H9 (cell line): ENCODE results near the gene SFMBT2. TPM values are rescaled to one million over a fixed set of nuclear protein-coding genes. Genes with fewer than 3 reads are reported as not detected.

Source experiments
- DNase-seq: peaks from one replicate; pipeline ENCODE4 v3.0.0-alpha.2; 2017
- H2AFZ ChIP-seq: one replicate; pipeline ENCODE4 v1.6.1; 2013; ENCODE audit warnings: mild to moderate bottlenecking, low read length, control low read depth, moderate library complexity
- H2AK5ac ChIP-seq: 2 replicates; pipeline ENCODE4 v1.6.1; 2013; ENCODE audit warnings: low read length, control low read depth, mixed read lengths; ENCODE audit not compliant: insufficient read length
- H2BK120ac ChIP-seq: one replicate; pipeline ENCODE4 v1.6.1; 2013; ENCODE audit warnings: low read depth, mild to moderate bottlenecking, low read length, control low read depth, inconsistent platforms; ENCODE audit not compliant: poor library complexity, severe bottlenecking
- H2BK12ac ChIP-seq: 2 replicates; pipeline ENCODE4 v1.6.1; 2013; ENCODE audit warnings: low read length, control low read depth, mixed read lengths, low read depth; ENCODE audit not compliant: insufficient read length
- H2BK15ac ChIP-seq: 2 replicates; pipeline ENCODE4 v1.6.1; 2013; ENCODE audit warnings: low read depth, low read length, control low read depth
- H2BK20ac ChIP-seq: one replicate; pipeline ENCODE4 v1.6.1; 2013; ENCODE audit warnings: low read depth, mild to moderate bottlenecking, low read length, control low read depth, inconsistent platforms; ENCODE audit not compliant: poor library complexity, severe bottlenecking
- H2BK5ac ChIP-seq: 2 replicates; pipeline ENCODE4 v1.6.1; 2013; ENCODE audit warnings: low read length, control low read depth, mixed read lengths; ENCODE audit not compliant: insufficient read length
- H3K14ac ChIP-seq: 2 replicates; pipeline ENCODE4 v1.6.1; 2013; ENCODE audit warnings: low read length, control low read depth; ENCODE audit not compliant: insufficient read depth
- H3K18ac ChIP-seq: 2 replicates; pipeline ENCODE4 v1.6.1; 2013; ENCODE audit warnings: low read depth, mild to moderate bottlenecking, mixed read lengths, low read length, control low read depth; ENCODE audit not compliant: insufficient read length
- H3K23ac ChIP-seq: 2 replicates; pipeline ENCODE4 v1.6.1; 2013; ENCODE audit warnings: low read length, control low read depth, mixed read lengths, low read depth; ENCODE audit not compliant: insufficient read length
- H3K23me2 ChIP-seq: 2 replicates; pipeline ENCODE4 v1.6.1; 2013; ENCODE audit warnings: low read depth, mild to moderate bottlenecking, mixed read lengths, low read length, control low read depth; ENCODE audit not compliant: insufficient read length, poor library complexity, severe bottlenecking
- H3K27ac ChIP-seq: 2 replicates; pipeline ENCODE4 v1.5.1; 2013; ENCODE audit warnings: low read length, control low read depth, mixed read lengths, low read depth; ENCODE audit not compliant: insufficient read length
- H3K27me3 ChIP-seq: 2 replicates; pipeline ENCODE4 v1.6.1; 2013; ENCODE audit warnings: low read length, control low read depth, inconsistent platforms; ENCODE audit not compliant: insufficient read depth
- H3K4ac ChIP-seq: 2 replicates; pipeline ENCODE4 v1.6.1; 2013; ENCODE audit warnings: low read depth, mild to moderate bottlenecking, control low read depth, inconsistent platforms, low read length, moderate library complexity
- H3K4me1 ChIP-seq: 2 replicates; pipeline ENCODE4 v1.6.1; 2013; ENCODE audit warnings: low read length, control low read depth, inconsistent platforms; ENCODE audit not compliant: insufficient read depth
- H3K4me2 ChIP-seq: 2 replicates; pipeline ENCODE4 v1.6.1; 2013; ENCODE audit warnings: low read length, control low read depth, mixed read lengths; ENCODE audit not compliant: insufficient read length, insufficient read depth
- H3K56ac ChIP-seq: 2 replicates; pipeline ENCODE4 v1.6.1; 2013; ENCODE audit warnings: low read depth, mild to moderate bottlenecking, mixed read lengths, low read length, control low read depth; ENCODE audit not compliant: insufficient read length
- H3K79me1 ChIP-seq: 2 replicates; pipeline ENCODE4 v1.6.1; 2013; ENCODE audit warnings: low read depth, mild to moderate bottlenecking, moderate library complexity, low read length, control low read depth, inconsistent platforms; ENCODE audit not compliant: insufficient read depth, poor library complexity, severe bottlenecking
- H3K79me2 ChIP-seq: 2 replicates; pipeline ENCODE4 v1.6.1; 2013; ENCODE audit warnings: low read length, control low read depth, inconsistent platforms; ENCODE audit not compliant: insufficient read depth
- H3K9ac ChIP-seq: 2 replicates; pipeline ENCODE4 v1.6.1; 2013; ENCODE audit warnings: low read length, control low read depth, mixed read lengths; ENCODE audit not compliant: insufficient read length; ENCODE audit errors: extremely low read depth
- H3K9me3 ChIP-seq: one replicate; pipeline ENCODE4 v1.6.1; 2013; ENCODE audit warnings: low read depth, low read length, inconsistent platforms; ENCODE audit not compliant: control insufficient read depth
- H3T11ph ChIP-seq: one replicate; pipeline ENCODE4 v1.6.1; 2013; ENCODE audit warnings: mild to moderate bottlenecking, low read length, control low read depth, inconsistent platforms
- H4K20me1 ChIP-seq: one replicate; pipeline ENCODE4 v1.6.1; 2013; ENCODE audit not compliant: control insufficient read depth, insufficient read length, insufficient read depth
- H4K5ac ChIP-seq: 2 replicates; pipeline ENCODE4 v1.6.1; 2013; ENCODE audit warnings: low read depth, mild to moderate bottlenecking, mixed read lengths, low read length, control low read depth; ENCODE audit not compliant: insufficient read length
- H4K8ac ChIP-seq: replicated peaks from 2 replicates; pipeline ENCODE4 v1.6.1; 2013; ENCODE audit warnings: low read length, control low read depth, mixed read lengths, low read depth; ENCODE audit not compliant: insufficient read length
- H4K91ac ChIP-seq: 2 replicates; pipeline ENCODE4 v1.6.1; 2013; ENCODE audit warnings: low read depth, mild to moderate bottlenecking, moderate library complexity, mixed read lengths, low read length, control low read depth; ENCODE audit not compliant: insufficient read length
- H3K27ac Mint-ChIP-seq, 3 experiments: 2 replicates in 2 of 3; 3 replicates in 1 of 3; pipeline ENCODE4 v1.8.0; 2020 to 2021; ENCODE audit warnings: mixed read lengths in 3 of 3, mild to moderate bottlenecking in 1 of 3, moderate library complexity in 1 of 3
- H3K27me3 Mint-ChIP-seq: 2 replicates; pipeline ENCODE4 v1.8.0; 2021; ENCODE audit warnings: low read depth, mild to moderate bottlenecking, moderate library complexity, mixed read lengths
- H3K36me3 Mint-ChIP-seq, 3 experiments: 2 replicates in 2 of 3; 3 replicates in 1 of 3; pipeline ENCODE4 v1.8.0; 2020 to 2021; ENCODE audit warnings: low read depth in 3 of 3, mixed read lengths in 3 of 3; ENCODE audit not compliant: insufficient read depth in 1 of 3
- H3K4me1 Mint-ChIP-seq, 2 experiments: 2 replicates each; pipeline ENCODE4 v1.8.0; 2020; ENCODE audit warnings: mixed read lengths in 2 of 2
- H3K4me3 Mint-ChIP-seq, 2 experiments: 2 replicates in 1 of 2; 3 replicates in 1 of 2; pipeline ENCODE4 v1.8.0; 2020 to 2021; ENCODE audit warnings: mild to moderate bottlenecking in 2 of 2, mixed read lengths in 2 of 2, moderate library complexity in 1 of 2
- H3K9me3 Mint-ChIP-seq, 2 experiments: 2 replicates in 1 of 2; 3 replicates in 1 of 2; pipeline ENCODE4 v1.8.0; 2020; ENCODE audit warnings: mild to moderate bottlenecking in 2 of 2, mixed read lengths in 2 of 2, moderate library complexity in 1 of 2
- WGBS: extraction: QIAGEN DNeasy Blood & Tissue Kit; methylation state at CpG from one replicate; pipeline ENCODE4 v1.1.7; 2013; ENCODE audit warnings: missing lambda C conversion rate, low lambda C conversion rate, mixed read lengths; ENCODE audit not compliant: insufficient read length; ENCODE audit errors: extremely low coverage; 5-methylcytosine and 5-hydroxymethylcytosine counted together
- total RNA-seq: library from RNA; stranded (reverse); gene quantifications from 2 replicates; pipeline ENCODE4 v1.2.1, GENCODE V29; 2021
- TF ChIP-seq, protein P1 (sequence below): fragments of 200-600 bp; sonication (generic); conservative IDR thresholded peaks from 3 replicates; pipeline ENCODE4 v1.8.0; 2021; ENCODE audit warnings: antibody characterized with exemption, mild to moderate bottlenecking

Gene SFMBT2
- total RNA-seq, 1 experiment from 2014 or later, result 5.3 TPM

DNA sequence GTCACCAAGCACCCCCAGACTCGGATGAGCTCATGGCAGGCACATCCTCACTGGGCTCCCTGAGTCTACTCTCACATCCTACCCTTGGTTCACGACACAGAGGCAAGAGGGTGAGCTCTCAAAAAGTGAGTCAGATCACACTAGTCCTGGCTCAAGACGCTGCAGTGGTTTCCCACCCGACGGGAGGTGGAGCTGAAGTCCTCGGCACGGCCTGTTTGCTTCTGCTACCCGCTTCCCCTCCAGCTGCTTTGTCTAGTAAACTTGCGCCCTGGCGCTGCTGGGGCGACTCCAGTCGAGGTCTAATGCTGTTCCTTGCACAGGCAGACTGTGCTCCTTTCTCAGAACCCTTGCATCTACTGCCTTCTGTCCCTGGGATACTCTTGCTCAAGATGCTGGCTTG is 13.5 kb upstream of the SFMBT2 start:
- peaks cover 48% of the 10 kb centered on the region for H3K27me3 Mint-ChIP-seq
- Histone ChIP-seq H3T11ph (no peak overlapping the region), H3K23ac (no peak overlapping the region), H4K20me1 (no peaks in the 10 kb centered on the region), H3K4me1 (peaks cover 7% of the 10 kb centered on the region), H4K8ac (no peak overlapping the region), H2BK120ac (no peak overlapping the region), H3K4me2 (peak overlapping the region; percentile 45), H2BK5ac (no peak overlapping the region), H2BK20ac (no peak overlapping the region), H2BK12ac (no peak overlapping the region), H3K18ac (no peak overlapping the region), H3K79me1 (no peaks in the 10 kb centered on the region), H2BK15ac (no peak overlapping the region), H3K27ac (no peak overlapping the region), H3K23me2 (no peaks in the 10 kb centered on the region), H2AFZ (no peak overlapping the region), H3K27me3 (no peaks in the 10 kb centered on the region), H3K9me3 (no peaks in the 10 kb centered on the region), H3K14ac (no peak overlapping the region), H4K91ac (no peak overlapping the region), H3K56ac (no peak overlapping the region), H3K79me2 (no peaks in the 10 kb centered on the region), H3K9ac (no peak overlapping the region), H4K5ac (no peak overlapping the region), H3K4ac (no peak overlapping the region), H2AK5ac (no peak overlapping the region)
- TF ChIP-seq, protein P1, sequence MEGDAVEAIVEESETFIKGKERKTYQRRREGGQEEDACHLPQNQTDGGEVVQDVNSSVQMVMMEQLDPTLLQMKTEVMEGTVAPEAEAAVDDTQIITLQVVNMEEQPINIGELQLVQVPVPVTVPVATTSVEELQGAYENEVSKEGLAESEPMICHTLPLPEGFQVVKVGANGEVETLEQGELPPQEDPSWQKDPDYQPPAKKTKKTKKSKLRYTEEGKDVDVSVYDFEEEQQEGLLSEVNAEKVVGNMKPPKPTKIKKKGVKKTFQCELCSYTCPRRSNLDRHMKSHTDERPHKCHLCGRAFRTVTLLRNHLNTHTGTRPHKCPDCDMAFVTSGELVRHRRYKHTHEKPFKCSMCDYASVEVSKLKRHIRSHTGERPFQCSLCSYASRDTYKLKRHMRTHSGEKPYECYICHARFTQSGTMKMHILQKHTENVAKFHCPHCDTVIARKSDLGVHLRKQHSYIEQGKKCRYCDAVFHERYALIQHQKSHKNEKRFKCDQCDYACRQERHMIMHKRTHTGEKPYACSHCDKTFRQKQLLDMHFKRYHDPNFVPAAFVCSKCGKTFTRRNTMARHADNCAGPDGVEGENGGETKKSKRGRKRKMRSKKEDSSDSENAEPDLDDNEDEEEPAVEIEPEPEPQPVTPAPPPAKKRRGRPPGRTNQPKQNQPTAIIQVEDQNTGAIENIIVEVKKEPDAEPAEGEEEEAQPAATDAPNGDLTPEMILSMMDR, result no peak; the same call in 2 of the 3 replicates
- peak; percentile 54 for DNase-seq
- H3K4me3 Mint-ChIP-seq, result peak overlapping the region; percentile 1 to 38; a peak in 2 of 5 replicates
- peak overlapping the region in 1 of 3 experiments; percentile 1; a peak in 2 of 7 replicates for H3K27ac Mint-ChIP-seq
- peaks cover 0 to 6% of the 10 kb centered on the region in 2 experiments; a peak in 2 of 5 replicates for H3K9me3 Mint-ChIP-seq
- WGBS, result no CpG with 5 or more reads among the region's 12 CpGs
- peaks cover 43% of the 10 kb centered on the region in 2 experiments for H3K4me1 Mint-ChIP-seq
- H3K36me3 Mint-ChIP-seq, result peaks cover 0 to 6% (median 0%) of the 10 kb centered on the region in 3 experiments; a peak in 1 of 7 replicates
